ENCODE results near the gene PLD1. TPM values are rescaled to one million over a fixed set of nuclear protein-coding genes. Genes with fewer than 3 reads are reported as not detected.
"Not testable (repeated sequence)": the region's sequence is repeated elsewhere in the genome, so short reads cannot be mapped to it uniquely, and the experiment has no call there.

The PLD1 gene
- total RNA-seq, 1 donor from 2014 or later: 1.0 TPM

- peaks cover 36% of the 10 kb centered on the region for H3K27me3 Mint-ChIP-seq (ENCODE audit: low read depth)
- DNase-seq (ENCODE audit: low spot score): no peak
- H3K27ac Mint-ChIP-seq: no peak overlapping the region
- H3K9me3 Mint-ChIP-seq: no peaks in the 10 kb centered on the region
- H3K4me1 Mint-ChIP-seq (ENCODE audit: low read depth): peaks cover 2% of the 10 kb centered on the region
- H3K36me3 Mint-ChIP-seq (ENCODE audit: low read depth): no peaks in the 10 kb centered on the region
- intact Hi-C loops (cut with micrococcal nuclease): no loop called here
- H3K4me3 Mint-ChIP-seq (ENCODE audit: low read depth): no peak overlapping the region
These were observed 113.5 kb downstream of the PLD1 start for GRCh38 chr3:171696805-171697204.

- Mint-ChIP-seq H3K4me3 (ENCODE audit: low read depth) (no peak overlapping the region), H3K4me1 (ENCODE audit: low read depth) (peaks cover 6% of the 10 kb centered on the region), H3K9me3 (no peaks in the 10 kb centered on the region), H3K36me3 (ENCODE audit: low read depth) (no peaks in the 10 kb centered on the region), H3K27me3 (ENCODE audit: low read depth) (peaks cover 30% of the 10 kb centered on the region), H3K27ac (no peak overlapping the region)
- no peak for DNase-seq (ENCODE audit: low spot score)
- intact Hi-C loops (cut with micrococcal nuclease): no loop called here
These were observed 114.9 kb downstream of the PLD1 start for GRCh38 chr3:171695426-171695825.

GRCh38 chr3:171694888-171695287 lies 115.4 kb downstream of the PLD1 start:
- Mint-ChIP-seq H3K9me3 (no peaks in the 10 kb centered on the region), H3K4me3 (ENCODE audit: low read depth) (no peak overlapping the region), H3K27ac (no peak overlapping the region), H3K4me1 (ENCODE audit: low read depth) (peaks cover 10% of the 10 kb centered on the region), H3K27me3 (ENCODE audit: low read depth) (peaks cover 25% of the 10 kb centered on the region), H3K36me3 (ENCODE audit: low read depth) (no peaks in the 10 kb centered on the region)
- intact Hi-C loops (cut with micrococcal nuclease): no loop called here
- no peak for DNase-seq (ENCODE audit: low spot score)

GRCh38 chr3:171692551-171692950 lies 117.7 kb downstream of the PLD1 start:
- H3K4me3 Mint-ChIP-seq (ENCODE audit: low read depth); intact Hi-C loops (cut with micrococcal nuclease); H3K27ac Mint-ChIP-seq; H3K9me3 Mint-ChIP-seq; DNase-seq (ENCODE audit: low spot score); H3K36me3 Mint-ChIP-seq (ENCODE audit: low read depth): not testable (repeated sequence)
- Mint-ChIP-seq H3K4me1 (ENCODE audit: low read depth) (peaks cover 13% of the 10 kb centered on the region), H3K27me3 (ENCODE audit: low read depth) (peaks cover 21% of the 10 kb centered on the region)

GRCh38 chr3:171691485-171691884 lies 118.8 kb downstream of the PLD1 start:
- H3K27me3 Mint-ChIP-seq (ENCODE audit: low read depth): peaks cover 22% of the 10 kb centered on the region
- DNase-seq (ENCODE audit: low spot score): no peak
- H3K27ac Mint-ChIP-seq: no peak overlapping the region
- peaks cover 13% of the 10 kb centered on the region for H3K4me1 Mint-ChIP-seq (ENCODE audit: low read depth)
- no peaks in the 10 kb centered on the region for H3K36me3 Mint-ChIP-seq (ENCODE audit: low read depth)
- H3K4me3 Mint-ChIP-seq (ENCODE audit: low read depth): no peak overlapping the region
- H3K9me3 Mint-ChIP-seq: no peaks in the 10 kb centered on the region
- intact Hi-C loops (cut with micrococcal nuclease): no loop called here

- DNase-seq (ENCODE audit: low spot score): no peak
- Mint-ChIP-seq H3K4me3 (ENCODE audit: low read depth) (no peak overlapping the region), H3K9me3 (no peaks in the 10 kb centered on the region), H3K4me1 (ENCODE audit: low read depth) (peaks cover 13% of the 10 kb centered on the region), H3K27ac (peak overlapping the region; percentile 12), H3K36me3 (ENCODE audit: low read depth) (no peaks in the 10 kb centered on the region), H3K27me3 (ENCODE audit: low read depth) (peaks cover 20% of the 10 kb centered on the region)
- intact Hi-C loops (cut with micrococcal nuclease): no loop called here
These were observed 120.0 kb downstream of the PLD1 start for GRCh38 chr3:171690281-171690680.

GRCh38 chr3:171688593-171688992 lies 121.7 kb downstream of the PLD1 start:
- intact Hi-C loops (cut with micrococcal nuclease): no loop called here
- H3K27me3 Mint-ChIP-seq (ENCODE audit: low read depth): peaks cover 18% of the 10 kb centered on the region
- H3K4me3 Mint-ChIP-seq (ENCODE audit: low read depth): no peak overlapping the region
- no peak overlapping the region for H3K27ac Mint-ChIP-seq
- DNase-seq (ENCODE audit: low spot score): no peak
- H3K36me3 Mint-ChIP-seq (ENCODE audit: low read depth): no peaks in the 10 kb centered on the region
- no peaks in the 10 kb centered on the region for H3K9me3 Mint-ChIP-seq
- H3K4me1 Mint-ChIP-seq (ENCODE audit: low read depth): peaks cover 13% of the 10 kb centered on the region

GRCh38 chr3:171688002-171688401 lies 122.3 kb downstream of the PLD1 start:
- Mint-ChIP-seq H3K27me3 (ENCODE audit: low read depth) (peaks cover 23% of the 10 kb centered on the region), H3K36me3 (ENCODE audit: low read depth) (no peaks in the 10 kb centered on the region), H3K4me1 (ENCODE audit: low read depth) (peaks cover 13% of the 10 kb centered on the region), H3K9me3 (no peaks in the 10 kb centered on the region), H3K4me3 (ENCODE audit: low read depth) (no peak overlapping the region), H3K27ac (no peak overlapping the region)
- intact Hi-C loops (cut with micrococcal nuclease): no loop called here
- DNase-seq (ENCODE audit: low spot score): no peak

GRCh38 chr3:171687581-171687980 lies 122.7 kb downstream of the PLD1 start:
- peaks cover 13% of the 10 kb centered on the region for H3K4me1 Mint-ChIP-seq (ENCODE audit: low read depth)
- no peak for DNase-seq (ENCODE audit: low spot score)
- no peaks in the 10 kb centered on the region for H3K36me3 Mint-ChIP-seq (ENCODE audit: low read depth)
- no peak overlapping the region for H3K4me3 Mint-ChIP-seq (ENCODE audit: low read depth)
- peaks cover 23% of the 10 kb centered on the region for H3K27me3 Mint-ChIP-seq (ENCODE audit: low read depth)
- no peak overlapping the region for H3K27ac Mint-ChIP-seq
- H3K9me3 Mint-ChIP-seq: no peaks in the 10 kb centered on the region
- intact Hi-C loops (cut with micrococcal nuclease): no loop called here

GRCh38 chr3:171687064-171687463 lies 123.2 kb downstream of the PLD1 start:
- Mint-ChIP-seq H3K9me3 (no peaks in the 10 kb centered on the region), H3K4me1 (ENCODE audit: low read depth) (peaks cover 13% of the 10 kb centered on the region), H3K4me3 (ENCODE audit: low read depth) (no peak overlapping the region), H3K36me3 (ENCODE audit: low read depth) (no peaks in the 10 kb centered on the region), H3K27ac (no peak overlapping the region), H3K27me3 (ENCODE audit: low read depth) (peaks cover 25% of the 10 kb centered on the region)
- no peak for DNase-seq (ENCODE audit: low spot score)
- intact Hi-C loops (cut with micrococcal nuclease): no loop called here

- no peak overlapping the region for H3K4me3 Mint-ChIP-seq (ENCODE audit: low read depth)
- peaks cover 6% of the 10 kb centered on the region for H3K4me1 Mint-ChIP-seq (ENCODE audit: low read depth)
- H3K27me3 Mint-ChIP-seq (ENCODE audit: low read depth): peaks cover 29% of the 10 kb centered on the region
- H3K9me3 Mint-ChIP-seq: no peaks in the 10 kb centered on the region
- H3K27ac Mint-ChIP-seq: no peak overlapping the region
- no peaks in the 10 kb centered on the region for H3K36me3 Mint-ChIP-seq (ENCODE audit: low read depth)
- intact Hi-C loops (cut with micrococcal nuclease): no loop called here
- DNase-seq (ENCODE audit: low spot score): no peak
These were observed 125.0 kb downstream of the PLD1 start for GRCh38 chr3:171685116-171685895.

- H3K4me1 Mint-ChIP-seq (ENCODE audit: low read depth): no peaks in the 10 kb centered on the region
- H3K4me3 Mint-ChIP-seq (ENCODE audit: low read depth): no peak overlapping the region
- no peak overlapping the region for H3K27ac Mint-ChIP-seq
- H3K9me3 Mint-ChIP-seq: no peaks in the 10 kb centered on the region
- DNase-seq (ENCODE audit: low spot score): no peak
- H3K36me3 Mint-ChIP-seq (ENCODE audit: low read depth): no peaks in the 10 kb centered on the region
- intact Hi-C loops (cut with micrococcal nuclease): no loop called here
- peaks cover 33% of the 10 kb centered on the region for H3K27me3 Mint-ChIP-seq (ENCODE audit: low read depth)
These were observed 126.1 kb downstream of the PLD1 start for GRCh38 chr3:171684221-171684620.

- Mint-ChIP-seq H3K4me3 (ENCODE audit: low read depth) (no peak overlapping the region), H3K4me1 (ENCODE audit: low read depth) (no peaks in the 10 kb centered on the region), H3K36me3 (ENCODE audit: low read depth) (no peaks in the 10 kb centered on the region), H3K27me3 (ENCODE audit: low read depth) (peaks cover 36% of the 10 kb centered on the region), H3K27ac (no peak overlapping the region), H3K9me3 (no peaks in the 10 kb centered on the region)
- no peak for DNase-seq (ENCODE audit: low spot score)
- intact Hi-C loops (cut with micrococcal nuclease): no loop called here
These were observed 127.5 kb downstream of the PLD1 start for GRCh38 chr3:171682743-171683142.

Data from activated T-helper 2 cell treated with anti-CD3 and anti-CD28 coated beads, Interferon-gamma antibody, Interleukin-2, Interleukin-4, amounts not matched to agents 10 μg/mL and 5 μg/mL and 100 μg/mL, durations not matched to agents 14 hours and 24 hours and 36 hours (primary cell).